ENCODE measurements around the gene PSMD1. TPM values are rescaled to one million over a fixed set of nuclear protein-coding genes. Genes with fewer than 3 reads are reported as not detected.
"Not testable (repeated sequence)": the region's sequence is repeated elsewhere in the genome, so short reads cannot be mapped to it uniquely, and the experiment has no call there.

PSMD1 gene
- total RNA-seq, 1 donor from 2014 or later: 45.3 TPM

- DNase-seq (ENCODE audit: low spot score): no peak
Observed at GRCh38 chr2:231053846-231054245, 2.8 kb upstream of the PSMD1 start.

GRCh38 chr2:231057590-231057989 is 923 bp downstream of the PSMD1 start:
- DNase-seq (ENCODE audit: low spot score): no peak

- DNase-seq (ENCODE audit: low spot score): no peak
Observed at GRCh38 chr2:231058761-231059550, 2.3 kb downstream of the PSMD1 start.

- DNase-seq (ENCODE audit: low spot score): no peak
Observed at GRCh38 chr2:231059756-231060155, 3.1 kb downstream of the PSMD1 start.

GRCh38 chr2:231062776-231063175 is 6.1 kb downstream of the PSMD1 start:
- no peak for DNase-seq (ENCODE audit: low spot score)

- no peak for DNase-seq (ENCODE audit: low spot score)
Observed at GRCh38 chr2:231063347-231063746, 6.7 kb downstream of the PSMD1 start.

GRCh38 chr2:231065966-231066365 is 9.3 kb downstream of the PSMD1 start:
- no peak for DNase-seq (ENCODE audit: low spot score)

GRCh38 chr2:231067531-231067930 is 10.9 kb downstream of the PSMD1 start:
- not testable (repeated sequence) for DNase-seq (ENCODE audit: low spot score)

- no peak for DNase-seq (ENCODE audit: low spot score)
Observed at GRCh38 chr2:231068525-231069222, 12.0 kb downstream of the PSMD1 start.

GRCh38 chr2:231069379-231070054 is 12.8 kb downstream of the PSMD1 start:
- no peak for DNase-seq (ENCODE audit: low spot score)

- no peak for DNase-seq (ENCODE audit: low spot score)
Observed at GRCh38 chr2:231084565-231084964, 27.9 kb downstream of the PSMD1 start.

GRCh38 chr2:231088754-231089153 is 32.1 kb downstream of the PSMD1 start:
- DNase-seq (ENCODE audit: low spot score): no peak

GRCh38 chr2:231093933-231094332 is 37.3 kb downstream of the PSMD1 start:
- no peak for DNase-seq (ENCODE audit: low spot score)

GRCh38 chr2:231094736-231095346 is 38.2 kb downstream of the PSMD1 start:
- no peak for DNase-seq (ENCODE audit: low spot score)

GRCh38 chr2:231099918-231100317 is 43.3 kb downstream of the PSMD1 start:
- DNase-seq (ENCODE audit: low spot score): no peak

- DNase-seq (ENCODE audit: low spot score): not testable (repeated sequence)
Observed at GRCh38 chr2:231100321-231100720, 43.7 kb downstream of the PSMD1 start.

GRCh38 chr2:231100990-231101389 is 44.3 kb downstream of the PSMD1 start:
- no peak for DNase-seq (ENCODE audit: low spot score)

- no peak for DNase-seq (ENCODE audit: low spot score)
Observed at GRCh38 chr2:231102772-231103171, 46.1 kb downstream of the PSMD1 start.

- peak; percentile 80 for DNase-seq (ENCODE audit: low spot score)
Observed at GRCh38 chr2:231104115-231104713, 47.5 kb downstream of the PSMD1 start.

GRCh38 chr2:231110551-231110950 is 53.9 kb downstream of the PSMD1 start:
- DNase-seq (ENCODE audit: low spot score): no peak

GRCh38 chr2:231111987-231112386 is 55.3 kb downstream of the PSMD1 start:
- DNase-seq (ENCODE audit: low spot score): no peak

GRCh38 chr2:231113489-231113888 is 56.8 kb downstream of the PSMD1 start:
- DNase-seq (ENCODE audit: low spot score): no peak
